Stimulated activated effector memory CD8-positive, alpha-beta T cell treated with anti-CD3 and anti-CD28 coated beads, Interleukin-12 subunit alpha, Interleukin-12 subunit beta, amount 100 ng/mL, for 72 hours (primary cell): ENCODE measurements around the gene DLG4.

ENCODE experiments used
- ATAC-seq: fragments of 150-1000 bp; cut with Tn5 transposase; 2 replicates; pipeline ENCODE4 v1.10.0; 2021
- DNase-seq, 2 donors: peaks; one replicate each; pipeline ENCODE4 v3.0.0; 2021 to 2022; ENCODE audit warnings: low spot score in 2 of 2
- H3K27ac Mint-ChIP-seq: one replicate; pipeline ENCODE4 v1.8.0; 2022; ENCODE audit warnings: mild to moderate bottlenecking, mixed read lengths
- H3K36me3 Mint-ChIP-seq: one replicate; pipeline ENCODE4 v1.8.0; 2022; ENCODE audit warnings: mild to moderate bottlenecking, mixed read lengths
- H3K4me1 Mint-ChIP-seq: one replicate; pipeline ENCODE4 v1.8.0; 2022; ENCODE audit warnings: mixed read lengths
- H3K4me3 Mint-ChIP-seq: one replicate; pipeline ENCODE4 v1.8.0; 2022; ENCODE audit warnings: mild to moderate bottlenecking, mixed read lengths
- H3K9me3 Mint-ChIP-seq: one replicate; pipeline ENCODE4 v1.8.0; 2022; ENCODE audit warnings: mixed read lengths

The DLG4 gene

GRCh38 chr17:7146115-7146514, 73.5 kb downstream of the DLG4 start:
- Mint-ChIP-seq H3K36me3 (no peaks in the 10 kb centered on the region), H3K4me1 (peaks cover 6% of the 10 kb centered on the region), H3K4me3 (no peak overlapping the region), H3K27ac (no peak overlapping the region), H3K9me3 (no peaks in the 10 kb centered on the region)
- DNase-seq (no peak), ATAC-seq (no peak)

- Mint-ChIP-seq H3K4me3 (no peak overlapping the region), H3K36me3 (no peaks in the 10 kb centered on the region), H3K27ac (no peak overlapping the region), H3K9me3 (no peaks in the 10 kb centered on the region), H3K4me1 (peaks cover 11% of the 10 kb centered on the region)
- ATAC-seq (no peak), DNase-seq (no peak)
Observed at GRCh38 chr17:7144213-7144612, 75.4 kb downstream of the DLG4 start.

- Mint-ChIP-seq H3K27ac (no peak overlapping the region), H3K9me3 (no peaks in the 10 kb centered on the region), H3K4me3 (no peak overlapping the region), H3K4me1 (peaks cover 5% of the 10 kb centered on the region), H3K36me3 (no peaks in the 10 kb centered on the region)
- DNase-seq, result no peak
- ATAC-seq, result no peak
Observed at GRCh38 chr17:7141824-7142223, 77.8 kb downstream of the DLG4 start.

GRCh38 chr17:7139400-7139799, 80.2 kb downstream of the DLG4 start:
- ATAC-seq, result no peak
- H3K27ac Mint-ChIP-seq, result no peak overlapping the region
- no peak for DNase-seq

GRCh38 chr17:7138800-7139381, 80.7 kb downstream of the DLG4 start:
- DNase-seq, result no peak
- H3K27ac Mint-ChIP-seq, result no peak overlapping the region
- H3K9me3 Mint-ChIP-seq, result no peaks in the 10 kb centered on the region
- peaks cover 5% of the 10 kb centered on the region for H3K4me1 Mint-ChIP-seq
- no peak overlapping the region for H3K4me3 Mint-ChIP-seq
- H3K36me3 Mint-ChIP-seq, result no peaks in the 10 kb centered on the region
- ATAC-seq, result no peak

More at GRCh38 chr17:7139400-7139799, 80.2 kb downstream of the DLG4 start:
- H3K9me3 Mint-ChIP-seq, result no peaks in the 10 kb centered on the region
- peaks cover 5% of the 10 kb centered on the region for H3K4me1 Mint-ChIP-seq
- no peak overlapping the region for H3K4me3 Mint-ChIP-seq
- H3K36me3 Mint-ChIP-seq, result no peaks in the 10 kb centered on the region

- Mint-ChIP-seq H3K36me3 (no peaks in the 10 kb centered on the region), H3K4me3 (no peak overlapping the region), H3K4me1 (peaks cover 19% of the 10 kb centered on the region), H3K27ac (no peak overlapping the region), H3K9me3 (no peaks in the 10 kb centered on the region)
- no peak for DNase-seq
- ATAC-seq, result no peak
Observed at GRCh38 chr17:7137171-7137943, 82.3 kb downstream of the DLG4 start.
